NCI-H146 treated with DMSO at 0.1 percent for 48 hours (cell line): ENCODE data around the gene STPG2.

Source experiments
- DNase-seq: peaks from one replicate; lab custom pipeline; 2025; ENCODE audit not compliant: unreplicated experiment; lab: John Stamatoyannopoulos, UW

STPG2 gene

GRCh38 chr4:97525236-97525635 lies 618.0 kb downstream of the STPG2 start:
- no peak for DNase-seq

- no peak for DNase-seq
Measured at GRCh38 chr4:97517939-97518338, 625.3 kb downstream of the STPG2 start.

GRCh38 chr4:97513917-97514316 lies 629.4 kb downstream of the STPG2 start:
- no peak for DNase-seq
